ENCODE results near the gene TSEN2.

DNA sequence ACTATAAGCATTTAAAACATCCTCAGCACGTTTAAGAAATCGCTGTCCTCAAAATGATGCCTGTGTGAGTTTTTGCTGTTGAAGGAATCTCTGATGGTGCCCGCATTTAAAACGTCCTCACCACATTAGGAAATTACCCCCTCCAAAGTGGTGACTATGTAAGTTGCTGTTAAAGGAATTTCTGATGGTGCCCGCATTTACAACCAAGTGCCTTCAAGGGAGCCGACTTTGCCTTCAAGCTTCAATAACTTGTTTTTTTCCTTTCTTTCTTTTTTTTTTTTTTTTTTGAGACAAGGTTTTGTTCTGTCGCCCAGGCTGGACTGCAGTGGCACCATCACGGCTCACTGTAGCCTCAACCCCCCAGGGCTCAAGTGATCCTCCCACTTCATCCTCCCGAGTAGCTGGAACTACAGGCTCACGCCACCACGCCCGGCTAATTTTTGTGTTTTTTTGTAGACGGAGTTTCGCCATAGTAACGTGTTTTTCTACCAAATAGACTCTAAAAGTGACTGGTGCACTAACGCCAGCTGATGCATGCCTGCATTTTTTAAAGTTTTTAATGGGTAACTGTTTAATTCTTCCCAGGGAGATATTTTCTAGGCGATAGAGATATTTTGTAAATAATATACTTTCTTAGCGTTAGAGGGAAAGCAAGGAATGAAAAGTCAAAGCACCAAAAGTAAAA lies 19.0 kb upstream of the TSEN2 start:
- TF ChIP-seq, protein P1, sequence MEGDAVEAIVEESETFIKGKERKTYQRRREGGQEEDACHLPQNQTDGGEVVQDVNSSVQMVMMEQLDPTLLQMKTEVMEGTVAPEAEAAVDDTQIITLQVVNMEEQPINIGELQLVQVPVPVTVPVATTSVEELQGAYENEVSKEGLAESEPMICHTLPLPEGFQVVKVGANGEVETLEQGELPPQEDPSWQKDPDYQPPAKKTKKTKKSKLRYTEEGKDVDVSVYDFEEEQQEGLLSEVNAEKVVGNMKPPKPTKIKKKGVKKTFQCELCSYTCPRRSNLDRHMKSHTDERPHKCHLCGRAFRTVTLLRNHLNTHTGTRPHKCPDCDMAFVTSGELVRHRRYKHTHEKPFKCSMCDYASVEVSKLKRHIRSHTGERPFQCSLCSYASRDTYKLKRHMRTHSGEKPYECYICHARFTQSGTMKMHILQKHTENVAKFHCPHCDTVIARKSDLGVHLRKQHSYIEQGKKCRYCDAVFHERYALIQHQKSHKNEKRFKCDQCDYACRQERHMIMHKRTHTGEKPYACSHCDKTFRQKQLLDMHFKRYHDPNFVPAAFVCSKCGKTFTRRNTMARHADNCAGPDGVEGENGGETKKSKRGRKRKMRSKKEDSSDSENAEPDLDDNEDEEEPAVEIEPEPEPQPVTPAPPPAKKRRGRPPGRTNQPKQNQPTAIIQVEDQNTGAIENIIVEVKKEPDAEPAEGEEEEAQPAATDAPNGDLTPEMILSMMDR (IDR thresholded peaks at IDR 0.05): no peak
- no peak for TF ChIP-seq POLR2AphosphoS5 (IDR thresholded peaks at IDR 0.05)
- no peak for TF ChIP-seq POLR2A (IDR thresholded peaks at IDR 0.05)
- no peak for TF ChIP-seq EP300 (IDR thresholded peaks at IDR 0.05)
